A673 (cell line): Measurements from ENCODE around the gene GMPPA. TPM values are rescaled to one million over a fixed set of nuclear protein-coding genes. Genes with fewer than 3 reads are reported as not detected.

ENCODE experiments used
- BruUV-seq: library from RNA; stranded (reverse); fragments of 400-500 nt; replicated peaks from 2 replicates; lab custom pipeline; 2021; lab: Mats Ljungman, UMichigan
- CTCF ChIA-PET: fragments of 300-600 bp; sonication (Branson Sonifier 250); formaldehyde crosslinking; loops from one replicate; lab custom pipeline; 2022; ENCODE audit warnings: antibody characterized with exemption; lab: Charles Lee
- POLR2A ChIA-PET: fragments of 300-600 bp; sonication (Branson Sonifier 250); formaldehyde crosslinking; loops from one replicate; lab custom pipeline; 2022; ENCODE audit warnings: antibody characterized with exemption; ENCODE audit not compliant: low non-redundant PET; lab: Charles Lee
- DNase-seq: peaks from one replicate; pipeline ENCODE4 v3.0.0-alpha.2; 2015; ENCODE audit warnings: low spot score
- H3K27ac ChIP-seq: fragments of 200-600 bp; sonication (generic); 2 replicates; pipeline ENCODE4 v1.5.1; 2016; ENCODE audit warnings: mixed run types, low read depth, mild to moderate bottlenecking, mixed read lengths, antibody characterized with exemption, low read length; ENCODE audit not compliant: poor library complexity, severe bottlenecking
- H3K27me3 ChIP-seq: fragments of 200-600 bp; sonication (generic); replicated peaks from 2 replicates; pipeline ENCODE4 v1.6.1; 2017; ENCODE audit warnings: mixed run types, low read depth, mild to moderate bottlenecking, mixed read lengths, antibody characterized with exemption, low read length; ENCODE audit not compliant: insufficient read depth, poor library complexity
- H3K36me3 ChIP-seq: fragments of 200-600 bp; sonication (generic); 2 replicates; pipeline ENCODE4 v1.6.1; 2016; ENCODE audit warnings: mixed run types, mild to moderate bottlenecking, mixed read lengths, antibody characterized with exemption, low read length; ENCODE audit not compliant: insufficient read depth, poor library complexity, severe bottlenecking
- H3K4me1 ChIP-seq: fragments of 200-600 bp; sonication (generic); 2 replicates; pipeline ENCODE4 v1.6.1; 2017; ENCODE audit warnings: mixed run types, mild to moderate bottlenecking, mixed read lengths, antibody characterized with exemption, low read length; ENCODE audit not compliant: insufficient read depth, poor library complexity, severe bottlenecking
- H3K4me3 ChIP-seq: fragments of 200-600 bp; sonication (generic); 2 replicates; pipeline ENCODE4 v1.5.1; 2016; ENCODE audit warnings: low read depth, mixed run types, mild to moderate bottlenecking, mixed read lengths, low read length; ENCODE audit not compliant: poor library complexity, severe bottlenecking
- H3K9me3 ChIP-seq: fragments of 200-600 bp; sonication (generic); 2 replicates; pipeline ENCODE4 v1.6.1; 2016; ENCODE audit warnings: mixed run types, low read depth, mild to moderate bottlenecking, mixed read lengths, antibody characterized with exemption, low read length; ENCODE audit not compliant: poor library complexity, severe bottlenecking
- CTCF ChIP-seq: fragments of 300-800, 200-600 bp; sonication (generic); conservative IDR thresholded peaks from 2 replicates; pipeline ENCODE4 v1.5.1; 2017; ENCODE audit warnings: low read depth, mild to moderate bottlenecking, antibody characterized with exemption, low read length, moderate library complexity, mixed read lengths
- EZH2 ChIP-seq: fragments of 200-600 bp; sonication (generic); IDR thresholded peaks from 2 replicates; pipeline ENCODE4 v1.6.1; 2017; ENCODE audit warnings: borderline replicate concordance, low read depth, mild to moderate bottlenecking, mixed read lengths, antibody characterized with exemption, low read length; ENCODE audit not compliant: poor library complexity, severe bottlenecking
- intact Hi-C: fragments of 100-400 bp; cut with micrococcal nuclease; formaldehyde crosslinking; loops from one replicate; pipeline ENCODE4 v1.10.0; 2022; ENCODE audit not compliant: unreplicated experiment
- total RNA-seq: library from RNA; stranded (reverse); gene quantifications from 2 replicates; pipeline ENCODE4 v1.2.3, GENCODE V29; 2021

The GMPPA gene
- total RNA-seq, 1 experiment from 2014 or later, result 32.1 TPM

GRCh38 chr2:219475278-219475677, 23.4 kb upstream of the GMPPA start:
- H3K27me3 ChIP-seq, result no peaks in the 10 kb centered on the region
- CTCF ChIA-PET, result no interaction called here
- DNase-seq, result no peak
- H3K9me3 ChIP-seq, result no peaks in the 10 kb centered on the region
- peaks cover 4% of the 10 kb centered on the region for H3K4me1 ChIP-seq
- H3K27ac ChIP-seq, result no peak overlapping the region
- no peaks in the 10 kb centered on the region for H3K36me3 ChIP-seq
- no peak overlapping the region for H3K4me3 ChIP-seq
- intact Hi-C loops, result loop anchor here (5.0 kb wide), 1 partner anchor 47 kb away; no protein-coding TSS in a partner anchor
- POLR2A ChIA-PET, result no interaction called here
- TF ChIP-seq EZH2, result no peak
- no peak for TF ChIP-seq CTCF
- no TSS peak for BruUV-seq

- no peaks in the 10 kb centered on the region for H3K36me3 ChIP-seq
- ChIA-PET CTCF (interaction anchor here (0.7 to 2.0 kb wide), 2 partner anchors 51 to 54 kb away, joined by 4 to 7 read pairs; no protein-coding TSS in a partner anchor), POLR2A (no interaction called here)
- no TSS peak for BruUV-seq
- TF ChIP-seq EZH2, result no peak
- peak; percentile 91 for TF ChIP-seq CTCF
- no peaks in the 10 kb centered on the region for H3K27me3 ChIP-seq
- no peak overlapping the region for H3K27ac ChIP-seq
- no peaks in the 10 kb centered on the region for H3K9me3 ChIP-seq
- intact Hi-C loops, result loop anchor here (5.0 kb wide), 1 partner anchor 46 kb away; no protein-coding TSS in a partner anchor
- no peak overlapping the region for H3K4me3 ChIP-seq
- H3K4me1 ChIP-seq, result peaks cover 4% of the 10 kb centered on the region
- DNase-seq, result peak; percentile 66
Observed at GRCh38 chr2:219475697-219476651, 22.7 kb upstream of the GMPPA start.

- peak overlapping the region; percentile 23 for H3K4me3 ChIP-seq
- intact Hi-C loops, result loop anchor here (5.0 kb wide), 1 partner anchor 46 kb away; no protein-coding TSS in a partner anchor
- ChIA-PET POLR2A (no interaction called here), CTCF (interaction anchor here (0.7 to 2.0 kb wide), 2 partner anchors 50 to 53 kb away, joined by 4 to 7 read pairs; no protein-coding TSS in a partner anchor)
- H3K27ac ChIP-seq, result no peak overlapping the region
- no peaks in the 10 kb centered on the region for H3K36me3 ChIP-seq
- H3K9me3 ChIP-seq, result no peaks in the 10 kb centered on the region
- no TSS peak for BruUV-seq
- TF ChIP-seq CTCF, result no peak
- no peak for TF ChIP-seq EZH2
- peaks cover 4% of the 10 kb centered on the region for H3K4me1 ChIP-seq
- DNase-seq, result peak; percentile 24
- no peaks in the 10 kb centered on the region for H3K27me3 ChIP-seq
Observed at GRCh38 chr2:219476652-219477151, 22.0 kb upstream of the GMPPA start.
